HCT116 (cell line): ENCODE data around the gene MUCL1. TPM values are rescaled to one million over a fixed set of nuclear protein-coding genes. Genes with fewer than 3 reads are reported as not detected.

ENCODE experiments used
- ATAC-seq: fragments of 200-7000 bp; cut with Tn5 transposase; 2 replicates; pipeline ENCODE4 v1.9.1; 2020; ENCODE audit warnings: mild to moderate bottlenecking, moderate library complexity
- BruUV-seq: library from RNA; stranded (reverse); fragments of 400-500 nt; replicated peaks from 2 replicates; lab custom pipeline; 2021; lab: Mats Ljungman, UMichigan
- CTCF ChIA-PET: fragments of 300-600 bp; sonication (Branson Sonifier 250); formaldehyde crosslinking; loops from one replicate; lab custom pipeline; 2021; ENCODE audit warnings: antibody characterized with exemption; lab: Charles Lee
- POLR2A ChIA-PET: fragments of 300-600, 350-600 bp; sonication (Branson Sonifier 250); formaldehyde crosslinking; loops from one replicate; lab custom pipeline; 2021; ENCODE audit warnings: antibody characterized with exemption; lab: Charles Lee
- RAD21 ChIA-PET, 2 experiments: fragments of 300-600 bp; sonication (Branson Sonifier 250); formaldehyde crosslinking; loops; one replicate each; lab custom pipeline; 2023; ENCODE audit warnings: low total read pairs in 2 of 2; ENCODE audit not compliant: uncharacterized antibody in 2 of 2, unreplicated experiment in 2 of 2, low non-redundant PET in 1 of 2; lab: Charles Lee
- DNase-seq: peaks from one replicate; pipeline ENCODE4 v3.0.0-alpha.2; 2010; ENCODE audit warnings: low read depth, low spot score
- H2AFZ ChIP-seq: fragments of 200-600 bp; shearing (Covaris generic), sonication (generic); 2 replicates; pipeline ENCODE4 v1.6.1; 2017; ENCODE audit warnings: low read depth, mixed run types, mixed read lengths, antibody characterized with exemption, low read length; ENCODE audit not compliant: poor library complexity, severe bottlenecking
- H3K27ac ChIP-seq: 2 replicates; pipeline ENCODE4 v1.5.1; 2012; ENCODE audit warnings: low read depth, low read length
- H3K27me3 ChIP-seq: fragments of 200-600 bp; sonication (generic); 2 replicates; pipeline ENCODE4 v1.6.1; 2016; ENCODE audit warnings: mixed run types, low read length, mixed read lengths; ENCODE audit not compliant: insufficient read depth
- H3K36me3 ChIP-seq, 2 experiments: fragments of 200-500 bp in 1 of 2; fragments of 200-600 bp in 1 of 2; sonication (Bioruptor generic) in 1 of 2; sonication (generic) in 1 of 2; 2 replicates each; pipeline versions ENCODE4 v1.5.1 to v1.6.1; 2014 to 2016; ENCODE audit warnings: low read length in 2 of 2, inconsistent platforms in 1 of 2, mixed read lengths in 1 of 2, mixed run types in 1 of 2; ENCODE audit not compliant: insufficient read depth in 2 of 2, control insufficient read depth in 1 of 2
- H3K4me1 ChIP-seq, 2 experiments: fragments of 200-600 bp in 1 of 2; sonication (generic) in 1 of 2; 2 replicates each; pipeline versions ENCODE4 v1.5.1 to v1.6.1; 2012 to 2017; ENCODE audit warnings: low read length in 2 of 2, inconsistent platforms in 1 of 2, mild to moderate bottlenecking in 1 of 2, mixed read lengths in 1 of 2, mixed run types in 1 of 2, moderate library complexity in 1 of 2; ENCODE audit not compliant: insufficient read depth in 2 of 2, control insufficient read depth in 1 of 2
- H3K4me2 ChIP-seq: fragments of 200-600 bp; sonication (generic); 2 replicates; pipeline ENCODE4 v1.6.1; 2017; ENCODE audit warnings: mixed run types, low read length, mixed read lengths
- H3K4me3 ChIP-seq, 2 experiments: fragments of 200-600 bp in 1 of 2; sonication (generic) in 1 of 2; replicated peaks in 1 of 2; 2 replicates each; pipeline ENCODE4 v1.5.1; 2011 to 2016; ENCODE audit warnings: low read length in 2 of 2, control low read depth in 1 of 2, low read depth in 1 of 2, mild to moderate bottlenecking in 1 of 2, mixed read lengths in 1 of 2, mixed run types in 1 of 2
- H3K79me2 ChIP-seq: fragments of 200-600 bp; sonication (generic); 2 replicates; pipeline ENCODE4 v1.6.1; 2017; ENCODE audit warnings: mild to moderate bottlenecking, mixed run types, low read length, moderate library complexity, mixed read lengths; ENCODE audit not compliant: insufficient read depth
- H3K9ac ChIP-seq: fragments of 200-600 bp; sonication (generic); 2 replicates; pipeline ENCODE4 v1.6.1; 2016; ENCODE audit warnings: low read length, mixed read lengths
- H3K9me2 ChIP-seq: fragments of 200-600 bp; sonication (generic), shearing (Covaris generic); 2 replicates; pipeline ENCODE4 v1.6.1; 2017; ENCODE audit warnings: mixed run types, mild to moderate bottlenecking, moderate library complexity; ENCODE audit not compliant: insufficient read depth
- H3K9me3 ChIP-seq, 2 experiments: fragments of 200-500 bp in 1 of 2; fragments of 200-600 bp in 1 of 2; sonication (Bioruptor generic) in 1 of 2; sonication (generic) in 1 of 2; 2 replicates each; pipeline ENCODE4 v1.6.1; 2014 to 2017; ENCODE audit warnings: low read length in 2 of 2, mixed read lengths in 2 of 2, inconsistent platforms in 1 of 2, low read depth in 1 of 2, mild to moderate bottlenecking in 1 of 2, mixed run types in 1 of 2, moderate library complexity in 1 of 2; ENCODE audit not compliant: control insufficient read depth in 1 of 2, insufficient read depth in 1 of 2
- H4K20me1 ChIP-seq: fragments of 200-600 bp; sonication (generic), shearing (Covaris generic); 2 replicates; pipeline ENCODE4 v1.6.1; 2017; ENCODE audit warnings: mixed run types, mild to moderate bottlenecking, moderate library complexity; ENCODE audit not compliant: insufficient read depth
- CBX3 ChIP-seq: IDR thresholded peaks from 2 replicates; pipeline ENCODE4 v1.6.1; 2012; ENCODE audit warnings: low read depth
- CEBPB ChIP-seq: IDR thresholded peaks from 2 replicates; pipeline ENCODE4 v1.6.1; 2012; ENCODE audit warnings: low read depth
- CTCF ChIP-seq, 3 experiments: fragments of 200-600 bp in 1 of 3; sonication (generic) in 1 of 3; IDR thresholded peaks in 2 of 3; conservative IDR thresholded peaks in 1 of 3; 2 replicates each; pipeline ENCODE4 v1.5.1; 2012 to 2017; ENCODE audit warnings: low read depth in 2 of 3, low read length in 2 of 3, antibody characterized with exemption in 1 of 3, borderline replicate concordance in 1 of 3, control low read depth in 1 of 3, mild to moderate bottlenecking in 1 of 3, mixed read lengths in 1 of 3, mixed run types in 1 of 3, moderate library complexity in 1 of 3; ENCODE audit not compliant: insufficient read depth in 1 of 3
- EGR1 ChIP-seq: IDR thresholded peaks from 2 replicates; pipeline ENCODE4 v1.6.1; 2012; ENCODE audit warnings: low read depth
- ELF1 ChIP-seq: IDR thresholded peaks from 2 replicates; pipeline ENCODE4 v1.6.1; 2012; ENCODE audit warnings: low read depth, borderline replicate concordance
- FOSL1 ChIP-seq: IDR thresholded peaks from 2 replicates; pipeline ENCODE4 v1.6.1; 2012; ENCODE audit warnings: low read depth
- POLR2A ChIP-seq: IDR thresholded peaks from 2 replicates; pipeline ENCODE4 v1.7.0; 2011; ENCODE audit warnings: borderline replicate concordance; ENCODE audit not compliant: insufficient read depth, insufficient read length; ENCODE audit errors: extremely low read depth
- POLR2AphosphoS5 ChIP-seq: IDR thresholded peaks from 2 replicates; pipeline ENCODE4 v1.6.1; 2011; ENCODE audit warnings: mild to moderate bottlenecking, low read depth, low read length, moderate library complexity
- SIN3A ChIP-seq: IDR thresholded peaks from 2 replicates; pipeline ENCODE4 v1.6.1; 2012; ENCODE audit warnings: low read depth
- SRF ChIP-seq: IDR thresholded peaks from 2 replicates; pipeline ENCODE4 v1.6.1; 2012; ENCODE audit warnings: low read depth
- TCF7L2 ChIP-seq: IDR thresholded peaks from 2 replicates; pipeline ENCODE4 v1.7.0; 2011; ENCODE audit warnings: borderline replicate concordance, inconsistent platforms; ENCODE audit not compliant: insufficient read depth, insufficient read length; ENCODE audit errors: extremely low read depth
- YY1 ChIP-seq: IDR thresholded peaks from 2 replicates; pipeline ENCODE4 v1.6.1; 2011; ENCODE audit warnings: low read length, low read depth, moderate library complexity, mild to moderate bottlenecking; ENCODE audit not compliant: insufficient replicate concordance; ENCODE audit errors: extremely low read depth
- ZNF274 ChIP-seq: fragments of 200-500 bp; sonication (Bioruptor generic); IDR thresholded peaks from 2 replicates; pipeline ENCODE4 v1.6.1; 2014; ENCODE audit warnings: mild to moderate bottlenecking, low read depth, low read length, inconsistent platforms
- intact Hi-C: fragments of 100-400 bp; cut with micrococcal nuclease; formaldehyde crosslinking; loops from 2 replicates; pipeline ENCODE4 v1.10.0; 2022
- total RNA-seq: library from RNA; stranded (reverse); gene quantifications from one replicate; pipeline ENCODE4 v1.2.1, GENCODE V29; 2021; ENCODE audit not compliant: unreplicated experiment

MUCL1 gene
- total RNA-seq, 1 experiment from 2014 or later: not detected

- TF ChIP-seq YY1 (no peak), SIN3A (no peak), FOSL1 (no peak), CEBPB (no peak)
Measured at GRCh38 chr12:54859502-54859901, 5.2 kb downstream of the MUCL1 start (continued).

GRCh38 chr12:54861927-54862326 is 7.6 kb downstream of the MUCL1 start:
- Histone ChIP-seq H3K79me2 (no peaks in the 10 kb centered on the region), H3K36me3 (no peaks in the 10 kb centered on the region), H3K4me3 (no peak overlapping the region), H3K4me1 (no peaks in the 10 kb centered on the region), H4K20me1 (no peaks in the 10 kb centered on the region), H3K9me2 (no peaks in the 10 kb centered on the region), H3K9me3 (no peaks in the 10 kb centered on the region), H3K4me2 (no peak overlapping the region), H3K27me3 (peaks cover 65% of the 10 kb centered on the region), H3K27ac (no peak overlapping the region), H2AFZ (no peak overlapping the region), H3K9ac (no peak overlapping the region)
- no TSS peak for BruUV-seq
- ChIA-PET CTCF (interaction anchor here (1.2 kb wide), 1 partner anchor 160 kb away, joined by 3 read pairs; no protein-coding TSS in a partner anchor), RAD21 (no interaction called here), POLR2A (no interaction called here)
- DNase-seq (no peak), ATAC-seq (no peak)
- TF ChIP-seq SIN3A: no peak
- intact Hi-C loops: no loop called here

GRCh38 chr12:54863948-54864618 is 9.8 kb downstream of the MUCL1 start:
- H3K4me1 ChIP-seq: no peaks in the 10 kb centered on the region
- no peaks in the 10 kb centered on the region for H3K9me2 ChIP-seq
- ATAC-seq (no peak), DNase-seq (no peak)
- H3K4me3 ChIP-seq: no peak overlapping the region
- no peaks in the 10 kb centered on the region for H3K36me3 ChIP-seq
- no peak for TF ChIP-seq CBX3
- TF ChIP-seq POLR2AphosphoS5: no peak
- TF ChIP-seq ZNF274: no peak
- TF ChIP-seq FOSL1: no peak
- no peak for TF ChIP-seq SRF
- TF ChIP-seq CTCF (IDR thresholded peaks at IDR 0.05 in 2 of 3, conservative IDR thresholded peaks at IDR 0.05 in 1 of 3; ENCODE audit: borderline replicate concordance in 1 of 3, insufficient read depth in 1 of 3, low read depth in 2 of 3, low read length in 2 of 3): no peak
- no peak for TF ChIP-seq ELF1
- no peak for TF ChIP-seq POLR2A
- TF ChIP-seq TCF7L2: no peak
- TF ChIP-seq YY1: no peak
- no peak for TF ChIP-seq EGR1
- no TSS peak for BruUV-seq
- H3K9me3 ChIP-seq: no peaks in the 10 kb centered on the region
- ChIA-PET RAD21 (no interaction called here), POLR2A (no interaction called here), CTCF (no interaction called here)
- H3K4me2 ChIP-seq: no peak overlapping the region
- no peak overlapping the region for H3K27ac ChIP-seq
- no peaks in the 10 kb centered on the region for H4K20me1 ChIP-seq
- intact Hi-C loops: no loop called here
- no peaks in the 10 kb centered on the region for H3K79me2 ChIP-seq
- H2AFZ ChIP-seq: no peak overlapping the region
- no peak overlapping the region for H3K9ac ChIP-seq
- H3K27me3 ChIP-seq: peaks cover 70% of the 10 kb centered on the region
